A549 (cell line): ENCODE data around the gene C11orf21. TPM values are rescaled to one million over a fixed set of nuclear protein-coding genes. Genes with fewer than 3 reads are reported as not detected.

Source experiments
- ATAC-seq, 2 experiments: fragments of 200-7000 bp in 1 of 2; fragments of >200 bp in 1 of 2; cut with Nextera tagmentation in 1 of 2; cut with Tn5 transposase in 1 of 2; 3 replicates each; pipeline versions ENCODE4 v1.8.0 to v1.9.1; 2018 to 2020; ENCODE audit warnings: mild to moderate bottlenecking in 1 of 2, moderate library complexity in 1 of 2
- CTCF ChIA-PET: fragments of 300-600 bp; sonication (Branson Sonifier 250); formaldehyde crosslinking; extraction: SDS; loops from one replicate; lab custom pipeline; 2021; ENCODE audit warnings: antibody characterized with exemption, inconsistent platforms; lab: Yijun Ruan, JAX
- POLR2A ChIA-PET: fragments of 350-600 bp; formaldehyde crosslinking; extraction: SDS; loops from one replicate; lab custom pipeline; 2021; ENCODE audit warnings: antibody characterized with exemption, inconsistent platforms; lab: Yijun Ruan, JAX
- DNase-seq, 2 experiments: peaks; one replicate each; pipeline versions ENCODE4 v3.0.0 to v3.0.0-alpha.2; 2011 to 2016; ENCODE audit warnings: low read depth in 1 of 2, low spot score in 1 of 2
- FAIRE-seq: peaks from 2 replicates; lab custom pipeline; 2011; peaks lifted over from hg19 to GRCh38; lab: Jason Lieb, UNC
- H3K27ac ChIP-seq, 2 experiments: fragments of >200 bp; sonication (Bioruptor Twin); formaldehyde crosslinking; 3 replicates each; pipeline ENCODE4 v1.5.1; 2016 to 2017
- H3K4me1 ChIP-seq: fragments of >200 bp; sonication (Bioruptor Twin); formaldehyde crosslinking; 3 replicates; pipeline ENCODE4 v1.6.1; 2016
- H3K4me2 ChIP-seq: fragments of >200 bp; sonication (Bioruptor Twin); formaldehyde crosslinking; 3 replicates; pipeline ENCODE4 v1.6.1; 2016
- H3K4me3 ChIP-seq: fragments of >200 bp; sonication (Bioruptor Twin); formaldehyde crosslinking; 3 replicates; pipeline ENCODE4 v1.5.1; 2016
- H3K9me3 ChIP-seq: fragments of >200 bp; sonication (Bioruptor Twin); formaldehyde crosslinking; 3 replicates; pipeline ENCODE4 v1.6.1; 2016
- BHLHE40 ChIP-seq: IDR thresholded peaks from 2 replicates; pipeline ENCODE4 v1.6.1; 2012; ENCODE audit warnings: low read depth, low read length, inconsistent platforms
- CHD2 ChIP-seq: fragments of 150-350 bp; IDR thresholded peaks from 2 replicates; pipeline ENCODE4 v1.6.1; 2014; ENCODE audit warnings: low read length; ENCODE audit not compliant: partially characterized antibody
- CHD4 ChIP-seq: fragments of 200-600 bp; sonication (generic); IDR thresholded peaks from 2 replicates; pipeline ENCODE4 v1.6.1; 2016; ENCODE audit warnings: antibody characterized with exemption, mild to moderate bottlenecking, borderline replicate concordance
- EHMT2 ChIP-seq: fragments of 200-600 bp; sonication (generic); IDR thresholded peaks from 2 replicates; pipeline ENCODE4 v1.6.1; 2016; ENCODE audit warnings: antibody characterized with exemption, low read depth, mild to moderate bottlenecking, moderate library complexity
- EP300 ChIP-seq, 2 experiments: fragments of >200 bp; sonication (Bioruptor Twin); formaldehyde crosslinking; IDR thresholded peaks; 2 replicates in 1 of 2; 3 replicates in 1 of 2; pipeline ENCODE4 v1.6.1; 2016 to 2017
- FOSL2 ChIP-seq, 2 experiments: fragments of 450-650 bp in 1 of 2; fragments of >200 bp in 1 of 2; sonication (Bioruptor Twin) in 1 of 2; formaldehyde crosslinking; IDR thresholded peaks; 2 replicates each; pipeline versions ENCODE4 v1.5.0 to v1.6.1; 2016 to 2020; ENCODE audit warnings: mild to moderate bottlenecking in 1 of 2, moderate library complexity in 1 of 2
- HDAC2 ChIP-seq: fragments of 200-600 bp; sonication (generic); IDR thresholded peaks from 2 replicates; pipeline ENCODE4 v1.6.1; 2016
- HOXB13 ChIP-seq: fragments of 250-450 bp; sonication (Bioruptor Pico); IDR thresholded peaks from 2 replicates; pipeline ENCODE4 v1.5.0; 2020; ENCODE audit warnings: low read depth, mild to moderate bottlenecking, moderate library complexity
- HOXB5 ChIP-seq: fragments of 250-450 bp; sonication (Bioruptor Pico); IDR thresholded peaks from 2 replicates; pipeline ENCODE4 v1.5.0; 2020; ENCODE audit warnings: mild to moderate bottlenecking, moderate library complexity
- JUNB ChIP-seq: fragments of >200 bp; sonication (Bioruptor Twin); formaldehyde crosslinking; IDR thresholded peaks from 2 replicates; pipeline ENCODE4 v1.6.1; 2016
- KDM1A ChIP-seq: fragments of 200-600 bp; sonication (generic); IDR thresholded peaks from 2 replicates; pipeline ENCODE4 v1.6.1; 2016; ENCODE audit warnings: low read depth, mild to moderate bottlenecking
- KDM5A ChIP-seq: fragments of 200-600 bp; sonication (generic); IDR thresholded peaks from 2 replicates; pipeline ENCODE4 v1.6.1; 2016; ENCODE audit warnings: antibody characterized with exemption, mild to moderate bottlenecking
- MYC ChIP-seq: IDR thresholded peaks from 2 replicates; pipeline ENCODE4 v1.6.1; 2012; ENCODE audit warnings: mild to moderate bottlenecking, inconsistent platforms, low read length, improper control_type of control experiment, borderline replicate concordance
- NFE2L2 ChIP-seq: fragments of 150-350 bp; conservative IDR thresholded peaks from 2 replicates; pipeline ENCODE4 v1.6.1; 2014; ENCODE audit warnings: low read length
- NPAS2 ChIP-seq: fragments of 250-450 bp; sonication (Bioruptor Pico); IDR thresholded peaks from 2 replicates; pipeline ENCODE4 v1.8.0; 2022; ENCODE audit warnings: mild to moderate bottlenecking, moderate library complexity, borderline replicate concordance
- NR3C1 ChIP-seq: fragments of >200 bp; sonication (Bioruptor Twin); formaldehyde crosslinking; IDR thresholded peaks from 3 replicates; pipeline ENCODE4 v1.6.1; 2017
- POLR2A ChIP-seq: IDR thresholded peaks from 2 replicates; pipeline ENCODE4 v1.6.1; 2012; ENCODE audit warnings: mild to moderate bottlenecking, low read length
- RAD21 ChIP-seq, 2 experiments: fragments of >200 bp in 1 of 2; sonication (Bioruptor Twin) in 1 of 2; formaldehyde crosslinking in 1 of 2; IDR thresholded peaks in 1 of 2; conservative IDR thresholded peaks in 1 of 2; 2 replicates in 1 of 2; 3 replicates in 1 of 2; pipeline ENCODE4 v1.6.1; 2012 to 2018; ENCODE audit warnings: inconsistent platforms in 1 of 2
- RNF2 ChIP-seq: fragments of 200-600 bp; sonication (generic); IDR thresholded peaks from 2 replicates; pipeline ENCODE4 v1.6.1; 2016; ENCODE audit warnings: low read depth, mild to moderate bottlenecking, antibody characterized with exemption, moderate library complexity, borderline replicate concordance
- SMC3 ChIP-seq: fragments of >200 bp; sonication (Bioruptor Twin); formaldehyde crosslinking; IDR thresholded peaks from 3 replicates; pipeline ENCODE4 v1.6.1; 2018; ENCODE audit warnings: inconsistent platforms
- TFCP2L1 ChIP-seq: fragments of 250-450 bp; sonication (Bioruptor Pico); IDR thresholded peaks from 2 replicates; pipeline ENCODE4 v1.5.0; 2021; ENCODE audit warnings: mild to moderate bottlenecking
- ZFP36 ChIP-seq: fragments of 450-650 bp; IDR thresholded peaks from 2 replicates; pipeline ENCODE4 v1.6.1; 2014; ENCODE audit warnings: borderline replicate concordance; ENCODE audit not compliant: partially characterized antibody
- ZNF302 ChIP-seq: fragments of 250-450 bp; sonication (Bioruptor Pico); IDR thresholded peaks from 2 replicates; pipeline ENCODE4 v1.9.0; 2021; ENCODE audit warnings: inconsistent platforms, mild to moderate bottlenecking, moderate library complexity
- ZSCAN20 ChIP-seq: fragments of 250-450 bp; sonication (Bioruptor Pico); IDR thresholded peaks from 2 replicates; pipeline ENCODE4 v1.8.0; 2022; ENCODE audit warnings: mild to moderate bottlenecking, moderate library complexity
- WGBS: methylation state at CpG from one replicate; pipeline ENCODE4 v1.1.6; 2017; ENCODE audit errors: missing lambda C conversion rate; 5-methylcytosine and 5-hydroxymethylcytosine counted together
- polyA plus RNA-seq, 4 experiments: library from polyadenylated mRNA; depleted of rRNA in 3 of 4; stranded (reverse); fragments of >200 nt; fragmentation: RNase III in 1 of 4; extraction: RNeasy Plus Mini Kit Qiagen cat#74134 plus additional on column Dnase treatment in 1 of 4; gene quantifications; 2 replicates in 3 of 4; 3 replicates in 1 of 4; pipeline ENCODE4 v1.2.3, GENCODE V29; 2011 to 2017
- TF ChIP-seq, protein P1 (sequence below): fragments of 250-450 bp; sonication (Bioruptor Pico); IDR thresholded peaks from 2 replicates; pipeline ENCODE4 v1.5.0; 2020; ENCODE audit warnings: low read depth, mild to moderate bottlenecking, moderate library complexity
- TF ChIP-seq, protein P2 (sequence below): fragments of >200 bp; sonication (Bioruptor Twin); formaldehyde crosslinking; IDR thresholded peaks from 2 replicates; pipeline ENCODE4 v1.6.1; 2016
- TF ChIP-seq, protein P3 (sequence below): IDR thresholded peaks from 2 replicates; pipeline ENCODE4 v1.6.1; 2012

C11orf21 gene
- polyA plus RNA-seq, 2 of the 4 experiments (the other 2 are of a cell fraction), result not detected

DNA sequence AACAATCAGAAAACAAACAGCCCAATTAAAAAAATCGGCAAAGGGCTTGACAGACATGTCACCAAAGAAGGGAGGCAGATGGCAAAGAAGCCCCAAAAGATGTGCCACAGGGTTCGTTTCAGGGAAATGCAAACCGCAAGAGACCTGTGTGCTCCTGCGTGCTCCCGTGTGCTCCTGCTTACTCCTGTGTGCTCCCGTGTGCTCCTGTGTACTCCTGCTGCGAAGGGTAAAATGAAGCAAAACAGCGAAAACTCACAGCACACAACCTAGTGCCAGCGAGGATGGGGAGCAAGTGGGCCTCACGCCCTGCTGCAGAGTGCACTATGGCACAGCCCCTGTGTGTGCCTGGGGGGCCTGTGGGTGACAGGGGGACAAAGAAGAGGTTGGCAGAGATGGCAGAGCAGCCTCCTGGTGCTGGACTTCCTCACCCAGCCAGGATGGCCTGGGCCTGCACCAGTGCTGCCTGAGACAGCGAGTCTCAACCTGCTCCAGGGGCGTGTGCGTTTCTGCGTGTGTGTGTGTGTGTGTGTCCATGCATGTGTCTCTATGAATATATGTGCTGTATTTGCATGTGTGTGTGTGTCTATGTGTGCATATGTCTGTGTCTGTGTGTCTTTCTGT lies 45.3 kb downstream of the C11orf21 start:
- H3K27ac ChIP-seq, result no peak overlapping the region
- FAIRE-seq (no peak), DNase-seq (no peak), ATAC-seq (no peak)
- ChIA-PET POLR2A (no interaction called here), CTCF (no interaction called here)
- TF ChIP-seq RAD21 (conservative IDR thresholded peaks at IDR 0.05 in 1 of 2, IDR thresholded peaks at IDR 0.05 in 1 of 2), result no peak
- TF ChIP-seq HOXB13 (CRISPR knock-in tag), result no peak
- no peak for TF ChIP-seq POLR2A
- TF ChIP-seq ZNF302 (CRISPR knock-in tag), result no peak
- TF ChIP-seq, protein P1, sequence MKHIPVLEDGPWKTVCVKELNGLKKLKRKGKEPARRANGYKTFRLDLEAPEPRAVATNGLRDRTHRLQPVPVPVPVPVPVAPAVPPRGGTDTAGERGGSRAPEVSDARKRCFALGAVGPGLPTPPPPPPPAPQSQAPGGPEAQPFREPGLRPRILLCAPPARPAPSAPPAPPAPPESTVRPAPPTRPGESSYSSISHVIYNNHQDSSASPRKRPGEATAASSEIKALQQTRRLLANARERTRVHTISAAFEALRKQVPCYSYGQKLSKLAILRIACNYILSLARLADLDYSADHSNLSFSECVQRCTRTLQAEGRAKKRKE (CRISPR knock-in tag), result no peak
- TF ChIP-seq, protein P2, sequence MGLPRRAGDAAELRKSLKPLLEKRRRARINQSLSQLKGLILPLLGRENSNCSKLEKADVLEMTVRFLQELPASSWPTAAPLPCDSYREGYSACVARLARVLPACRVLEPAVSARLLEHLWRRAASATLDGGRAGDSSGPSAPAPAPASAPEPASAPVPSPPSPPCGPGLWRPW, result no peak
- no peak for TF ChIP-seq ZFP36
- TF ChIP-seq NFE2L2, result no peak
- TF ChIP-seq, protein P3, sequence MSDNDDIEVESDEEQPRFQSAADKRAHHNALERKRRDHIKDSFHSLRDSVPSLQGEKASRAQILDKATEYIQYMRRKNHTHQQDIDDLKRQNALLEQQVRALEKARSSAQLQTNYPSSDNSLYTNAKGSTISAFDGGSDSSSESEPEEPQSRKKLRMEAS, result no peak
- TF ChIP-seq EHMT2, result no peak
- TF ChIP-seq KDM1A, result no peak
- no peak for TF ChIP-seq BHLHE40
- no peak for TF ChIP-seq MYC
- no peak for TF ChIP-seq NPAS2
- no peak for TF ChIP-seq CHD2
- H3K4me1 ChIP-seq, result no peaks in the 10 kb centered on the region
- no peak overlapping the region for H3K4me3 ChIP-seq
- H3K4me2 ChIP-seq, result no peak overlapping the region
- 73% methylated on average over 10 of the region's 14 CpGs for WGBS
- H3K9me3 ChIP-seq, result peaks cover 6% of the 10 kb centered on the region; the same call in 1 of the 3 replicates

DNA sequence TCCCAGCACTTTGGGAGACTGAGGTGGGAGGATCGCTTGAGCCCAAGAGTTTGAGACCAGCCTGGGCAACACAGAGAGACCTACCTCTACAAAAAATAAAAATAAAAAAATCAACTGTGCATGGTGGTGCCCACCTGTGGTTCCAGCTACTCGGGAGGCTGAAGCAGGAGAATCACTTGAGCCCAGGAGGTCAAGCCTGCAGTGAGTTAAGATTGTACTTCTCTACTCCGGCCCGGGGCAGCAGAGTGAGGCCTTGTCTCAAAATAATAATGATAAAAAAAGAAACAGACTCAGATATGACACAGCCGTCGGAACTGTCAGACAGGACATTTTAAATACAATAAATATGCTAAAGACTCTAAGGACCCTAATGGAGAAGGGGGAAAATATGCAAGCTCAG lies 49.7 kb downstream of the C11orf21 start:
- no peak for DNase-seq
- no peak overlapping the region for H3K4me2 ChIP-seq
- TF ChIP-seq HDAC2, result no peak
- TF ChIP-seq, all 56 proteins: peak for 0
- CTCF ChIA-PET, result interaction anchor here (0.7 to 1.8 kb wide), 3 partner anchors 9 to 57 kb away, joined by 3 to 5 read pairs (median 3); no protein-coding TSS in a partner anchor
- Histone ChIP-seq H3K9me3 (peaks cover 6% of the 10 kb centered on the region; the same call in 1 of the 3 replicates), H3K4me1 (no peaks in the 10 kb centered on the region), H3K4me3 (no peak overlapping the region), H3K27ac (no peak overlapping the region)
- ATAC-seq, result no peak
- POLR2A ChIA-PET, result no interaction called here
- no peak for FAIRE-seq
- 79% methylated on average over 6 of the region's 6 CpGs for WGBS

DNA sequence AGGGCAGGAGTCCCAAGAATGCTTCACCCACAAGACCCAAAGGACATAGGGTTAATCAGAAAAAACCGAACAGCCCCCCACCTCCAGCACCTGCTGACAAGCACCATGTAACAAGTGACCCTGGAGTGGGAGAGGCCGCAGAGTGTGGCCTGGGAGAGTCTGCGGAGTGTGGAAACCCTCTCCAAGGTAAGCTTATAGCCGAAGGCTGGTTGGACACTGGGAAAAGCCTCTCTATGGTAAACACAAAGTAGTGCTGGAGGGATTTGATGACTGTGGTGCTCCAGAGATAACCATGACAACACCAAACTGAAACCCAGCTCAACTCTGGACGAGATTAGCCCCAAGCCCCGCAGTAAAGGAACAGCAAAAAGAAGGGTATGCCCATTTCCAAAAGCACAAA lies 50.6 kb downstream of the C11orf21 start:
- Histone ChIP-seq H3K27ac (no peak overlapping the region), H3K4me2 (no peak overlapping the region), H3K9me3 (peaks cover 6% of the 10 kb centered on the region; the same call in 1 of the 3 replicates), H3K4me3 (no peak overlapping the region), H3K4me1 (no peaks in the 10 kb centered on the region)
- no peak for ATAC-seq
- DNase-seq, result no peak
- POLR2A ChIA-PET, result no interaction called here
- FAIRE-seq, result no peak
- WGBS, result 75% methylated on average over 6 of the region's 6 CpGs
- CTCF ChIA-PET, result interaction anchor here (1.0 to 2.0 kb wide), 5 partner anchors 9 to 170 kb away, joined by 3 to 5 read pairs (median 4); partner anchors contain the start of gene ASCL2
- no peak for TF ChIP-seq KDM5A
- no peak for TF ChIP-seq EHMT2
- TF ChIP-seq HOXB5 (CRISPR knock-in tag), result no peak
- no peak for TF ChIP-seq ZFP36

DNA sequence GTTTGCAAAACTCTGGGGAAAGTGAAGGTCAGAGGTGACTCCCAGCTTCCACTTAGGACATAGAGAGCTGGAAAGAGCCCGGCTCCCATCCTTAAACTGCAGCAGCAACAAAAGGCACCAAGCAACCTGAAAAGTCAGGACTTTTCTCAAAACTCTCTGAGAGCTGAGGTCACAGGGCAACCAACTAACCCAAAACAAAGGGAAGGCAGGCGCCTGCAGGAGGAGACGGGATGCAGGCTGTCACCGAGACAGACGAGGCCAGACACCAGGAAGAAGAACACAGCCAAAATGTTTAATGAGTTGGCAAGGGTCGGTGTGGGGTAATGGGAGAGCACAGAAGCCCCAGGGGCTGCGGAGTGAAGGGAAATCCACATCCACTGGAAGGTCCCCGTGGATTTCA lies 51.2 kb downstream of the C11orf21 start:
- FAIRE-seq, result no peak
- ATAC-seq, result no peak
- no peak for DNase-seq
- WGBS, result 71% methylated on average over 8 of the region's 8 CpGs
- Histone ChIP-seq H3K4me2 (no peak overlapping the region), H3K4me1 (no peaks in the 10 kb centered on the region), H3K27ac (no peak overlapping the region), H3K4me3 (no peak overlapping the region), H3K9me3 (peaks cover 6% of the 10 kb centered on the region; the same call in 1 of the 3 replicates)
- ChIA-PET POLR2A (no interaction called here), CTCF (interaction anchor here (1.0 to 2.1 kb wide), 4 partner anchors 19 to 64 kb away, joined by 3 to 8 read pairs (median 4); partner anchors contain the start of gene ASCL2)
- TF ChIP-seq TFCP2L1 (CRISPR knock-in tag) (no peak), SMC3 (no peak), POLR2A (no peak), EP300 (IDR thresholded peaks at IDR 0.05) (no peak), CHD4 (no peak), NPAS2 (no peak), ZSCAN20 (CRISPR knock-in tag) (no peak), ZFP36 (no peak), NR3C1 (no peak), JUNB (no peak), RNF2 (no peak), RAD21 (conservative IDR thresholded peaks at IDR 0.05 in 1 of 2, IDR thresholded peaks at IDR 0.05 in 1 of 2) (no peak), BHLHE40 (no peak), FOSL2 (IDR thresholded peaks at IDR 0.05) (no peak), FOSL2 (CRISPR knock-in tag; IDR thresholded peaks at IDR 0.05) (no peak), EHMT2 (no peak)
- TF ChIP-seq, all 56 proteins: peak for 0
